ENCODE results near the gene HADH. TPM values are rescaled to one million over a fixed set of nuclear protein-coding genes. Genes with fewer than 3 reads are reported as not detected.

The HADH gene
- polyA plus RNA-seq, 1 of the 3 experiments (the other 2 are of a cell fraction): 19.4 TPM

DNA sequence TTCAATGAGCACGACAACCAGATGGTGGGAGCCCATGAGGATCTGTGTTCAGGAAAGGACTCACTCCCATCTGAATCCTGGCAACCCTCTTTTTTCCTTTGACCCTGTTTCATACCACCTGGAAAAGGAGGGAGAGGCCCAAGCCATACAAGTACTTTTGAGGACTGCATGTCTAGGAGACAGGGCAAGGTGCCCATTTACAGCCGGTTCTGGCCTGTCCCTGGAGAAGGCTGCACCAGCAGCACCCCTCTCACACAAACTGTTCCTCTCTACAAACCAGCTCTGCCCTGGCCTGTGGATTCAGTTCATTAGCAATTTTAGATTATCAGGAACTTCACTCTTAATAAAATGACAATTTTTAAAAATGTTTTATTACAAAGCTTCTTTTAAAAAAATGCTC, 57.5 kb downstream of the HADH start:
- CTCF ChIA-PET: interaction anchor here (2.2 to 3.7 kb wide), 3 partner anchors 13 to 28 kb away, joined by 6 to 15 read pairs (median 14); no protein-coding TSS in a partner anchor
- 61% methylated on average over 2 of the region's 2 CpGs for WGBS (ENCODE audit: low lambda C conversion rate)
- no peak overlapping the region for H3K9ac ChIP-seq
- no peak overlapping the region for H3K4me2 ChIP-seq
- no peak overlapping the region for H3K27ac ChIP-seq (ENCODE audit: low read depth in 2 of 2, low read length in 1 of 2)
- no peaks in the 10 kb centered on the region for H4K20me1 ChIP-seq (ENCODE audit: insufficient read depth)
- peaks cover 0 to 6% of the 10 kb centered on the region in 2 experiments; a peak in 1 of 4 replicates for H3K4me1 ChIP-seq (ENCODE audit: control insufficient read depth in 1 of 2, insufficient read depth in 2 of 2, low read depth in 1 of 2, low read length in 1 of 2)
- POLR2A ChIA-PET: no interaction called here
- no peak overlapping the region for H3K4me3 ChIP-seq (ENCODE audit: low read depth in 2 of 2, low read length in 1 of 2)
- DNase-seq: no peak
- no peaks in the 10 kb centered on the region for H3K79me2 ChIP-seq (ENCODE audit: insufficient read depth)
- no peaks in the 10 kb centered on the region for H3F3A ChIP-seq (replicated peaks; ENCODE audit: insufficient read depth)
- H3K27me3 ChIP-seq (ENCODE audit: insufficient read depth): peaks cover 7% of the 10 kb centered on the region; the same call in 1 of the 2 replicates
- H2AFZ ChIP-seq (ENCODE audit: low read depth): no peak overlapping the region
- no peaks in the 10 kb centered on the region for H3K9me3 ChIP-seq
- no peaks in the 10 kb centered on the region for H3K9me2 ChIP-seq
- H3K36me3 ChIP-seq (replicated peaks in 1 of 2; ENCODE audit: control insufficient read depth in 1 of 2, insufficient read depth in 2 of 2, low read length in 1 of 2): no peaks in the 10 kb centered on the region
- TF ChIP-seq RCOR1 (IDR thresholded peaks at IDR 0.05; ENCODE audit: low read length): no peak
- no peak for TF ChIP-seq MXI1 (IDR thresholded peaks at IDR 0.05; ENCODE audit: low read depth, low read length)

DNA sequence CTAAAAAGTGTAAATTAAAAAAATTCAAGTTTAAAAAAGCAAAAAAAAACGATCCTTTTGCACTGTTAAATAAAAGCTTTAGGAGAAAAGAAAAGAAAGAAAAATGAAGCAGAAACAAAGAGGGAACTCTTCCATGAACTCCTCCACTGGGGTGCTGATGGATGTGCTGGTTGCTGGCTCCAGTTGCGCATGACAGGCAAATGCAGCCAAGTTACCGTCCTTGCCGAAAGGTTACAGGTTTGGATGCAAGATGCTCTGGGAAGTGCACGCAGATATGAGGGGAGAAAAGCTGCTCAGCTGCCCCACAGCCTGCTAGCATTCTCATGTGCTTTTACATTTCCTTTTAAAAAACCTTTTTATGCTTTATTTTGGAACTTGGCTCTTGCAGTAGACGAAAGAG, 58.5 kb downstream of the HADH start:
- ChIA-PET CTCF (interaction anchor here (2.2 to 3.7 kb wide), 2 partner anchors 18 to 29 kb away, joined by 6 to 14 read pairs; no protein-coding TSS in a partner anchor), POLR2A (no interaction called here)
- TF ChIP-seq, protein P1, sequence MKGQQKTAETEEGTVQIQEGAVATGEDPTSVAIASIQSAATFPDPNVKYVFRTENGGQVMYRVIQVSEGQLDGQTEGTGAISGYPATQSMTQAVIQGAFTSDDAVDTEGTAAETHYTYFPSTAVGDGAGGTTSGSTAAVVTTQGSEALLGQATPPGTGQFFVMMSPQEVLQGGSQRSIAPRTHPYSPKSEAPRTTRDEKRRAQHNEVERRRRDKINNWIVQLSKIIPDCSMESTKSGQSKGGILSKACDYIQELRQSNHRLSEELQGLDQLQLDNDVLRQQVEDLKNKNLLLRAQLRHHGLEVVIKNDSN (IDR thresholded peaks at IDR 0.05; ENCODE audit: borderline replicate concordance, low read depth): no peak
- TF ChIP-seq TAF1 (IDR thresholded peaks at IDR 0.05; ENCODE audit: borderline replicate concordance, low read depth, low read length) (no peak), FOSL2 (IDR thresholded peaks at IDR 0.05; ENCODE audit: borderline replicate concordance, low read depth) (no peak), RAD21 (IDR thresholded peaks at IDR 0.05; ENCODE audit: low read length) (no peak), EP300 (IDR thresholded peaks at IDR 0.05; ENCODE audit: borderline replicate concordance in 1 of 2, low read depth in 1 of 2, low read length in 1 of 2) (no peak), YY1 (IDR thresholded peaks at IDR 0.05; ENCODE audit: low read depth) (no peak), NRF1 (IDR thresholded peaks at IDR 0.05; ENCODE audit: low read depth, low read length) (no peak), FOXJ3 (CRISPR knock-in tag; IDR thresholded peaks at IDR 0.05) (no peak)
- TF ChIP-seq, protein P2, sequence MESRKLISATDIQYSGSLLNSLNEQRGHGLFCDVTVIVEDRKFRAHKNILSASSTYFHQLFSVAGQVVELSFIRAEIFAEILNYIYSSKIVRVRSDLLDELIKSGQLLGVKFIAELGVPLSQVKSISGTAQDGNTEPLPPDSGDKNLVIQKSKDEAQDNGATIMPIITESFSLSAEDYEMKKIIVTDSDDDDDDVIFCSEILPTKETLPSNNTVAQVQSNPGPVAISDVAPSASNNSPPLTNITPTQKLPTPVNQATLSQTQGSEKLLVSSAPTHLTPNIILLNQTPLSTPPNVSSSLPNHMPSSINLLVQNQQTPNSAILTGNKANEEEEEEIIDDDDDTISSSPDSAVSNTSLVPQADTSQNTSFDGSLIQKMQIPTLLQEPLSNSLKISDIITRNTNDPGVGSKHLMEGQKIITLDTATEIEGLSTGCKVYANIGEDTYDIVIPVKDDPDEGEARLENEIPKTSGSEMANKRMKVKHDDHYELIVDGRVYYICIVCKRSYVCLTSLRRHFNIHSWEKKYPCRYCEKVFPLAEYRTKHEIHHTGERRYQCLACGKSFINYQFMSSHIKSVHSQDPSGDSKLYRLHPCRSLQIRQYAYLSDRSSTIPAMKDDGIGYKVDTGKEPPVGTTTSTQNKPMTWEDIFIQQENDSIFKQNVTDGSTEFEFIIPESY (IDR thresholded peaks at IDR 0.05; ENCODE audit: borderline replicate concordance, low read depth): no peak
- TF ChIP-seq, protein P3, sequence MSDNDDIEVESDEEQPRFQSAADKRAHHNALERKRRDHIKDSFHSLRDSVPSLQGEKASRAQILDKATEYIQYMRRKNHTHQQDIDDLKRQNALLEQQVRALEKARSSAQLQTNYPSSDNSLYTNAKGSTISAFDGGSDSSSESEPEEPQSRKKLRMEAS (IDR thresholded peaks at IDR 0.05; ENCODE audit: low read depth): no peak
- TF ChIP-seq, protein P4, sequence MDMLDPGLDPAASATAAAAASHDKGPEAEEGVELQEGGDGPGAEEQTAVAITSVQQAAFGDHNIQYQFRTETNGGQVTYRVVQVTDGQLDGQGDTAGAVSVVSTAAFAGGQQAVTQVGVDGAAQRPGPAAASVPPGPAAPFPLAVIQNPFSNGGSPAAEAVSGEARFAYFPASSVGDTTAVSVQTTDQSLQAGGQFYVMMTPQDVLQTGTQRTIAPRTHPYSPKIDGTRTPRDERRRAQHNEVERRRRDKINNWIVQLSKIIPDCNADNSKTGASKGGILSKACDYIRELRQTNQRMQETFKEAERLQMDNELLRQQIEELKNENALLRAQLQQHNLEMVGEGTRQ (IDR thresholded peaks at IDR 0.05; ENCODE audit: borderline replicate concordance, low read depth, low read length): no peak
- TF ChIP-seq, protein P5, sequence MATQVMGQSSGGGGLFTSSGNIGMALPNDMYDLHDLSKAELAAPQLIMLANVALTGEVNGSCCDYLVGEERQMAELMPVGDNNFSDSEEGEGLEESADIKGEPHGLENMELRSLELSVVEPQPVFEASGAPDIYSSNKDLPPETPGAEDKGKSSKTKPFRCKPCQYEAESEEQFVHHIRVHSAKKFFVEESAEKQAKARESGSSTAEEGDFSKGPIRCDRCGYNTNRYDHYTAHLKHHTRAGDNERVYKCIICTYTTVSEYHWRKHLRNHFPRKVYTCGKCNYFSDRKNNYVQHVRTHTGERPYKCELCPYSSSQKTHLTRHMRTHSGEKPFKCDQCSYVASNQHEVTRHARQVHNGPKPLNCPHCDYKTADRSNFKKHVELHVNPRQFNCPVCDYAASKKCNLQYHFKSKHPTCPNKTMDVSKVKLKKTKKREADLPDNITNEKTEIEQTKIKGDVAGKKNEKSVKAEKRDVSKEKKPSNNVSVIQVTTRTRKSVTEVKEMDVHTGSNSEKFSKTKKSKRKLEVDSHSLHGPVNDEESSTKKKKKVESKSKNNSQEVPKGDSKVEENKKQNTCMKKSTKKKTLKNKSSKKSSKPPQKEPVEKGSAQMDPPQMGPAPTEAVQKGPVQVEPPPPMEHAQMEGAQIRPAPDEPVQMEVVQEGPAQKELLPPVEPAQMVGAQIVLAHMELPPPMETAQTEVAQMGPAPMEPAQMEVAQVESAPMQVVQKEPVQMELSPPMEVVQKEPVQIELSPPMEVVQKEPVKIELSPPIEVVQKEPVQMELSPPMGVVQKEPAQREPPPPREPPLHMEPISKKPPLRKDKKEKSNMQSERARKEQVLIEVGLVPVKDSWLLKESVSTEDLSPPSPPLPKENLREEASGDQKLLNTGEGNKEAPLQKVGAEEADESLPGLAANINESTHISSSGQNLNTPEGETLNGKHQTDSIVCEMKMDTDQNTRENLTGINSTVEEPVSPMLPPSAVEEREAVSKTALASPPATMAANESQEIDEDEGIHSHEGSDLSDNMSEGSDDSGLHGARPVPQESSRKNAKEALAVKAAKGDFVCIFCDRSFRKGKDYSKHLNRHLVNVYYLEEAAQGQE (IDR thresholded peaks at IDR 0.05; ENCODE audit: low read depth, low read length): no peak
- Histone ChIP-seq H3K9me3 (no peaks in the 10 kb centered on the region), H3K9me2 (no peaks in the 10 kb centered on the region), H3K36me3 (replicated peaks in 1 of 2; ENCODE audit: control insufficient read depth in 1 of 2, insufficient read depth in 2 of 2, low read length in 1 of 2) (no peaks in the 10 kb centered on the region), H2AFZ (ENCODE audit: low read depth) (no peak overlapping the region), H3K4me2 (no peak overlapping the region), H3K4me3 (ENCODE audit: low read depth in 2 of 2, low read length in 1 of 2) (no peak overlapping the region), H3K27ac (ENCODE audit: low read depth in 2 of 2, low read length in 1 of 2) (no peak overlapping the region), H3K4me1 (ENCODE audit: control insufficient read depth in 1 of 2, insufficient read depth in 2 of 2, low read depth in 1 of 2, low read length in 1 of 2) (peaks cover 0 to 5% of the 10 kb centered on the region in 2 experiments; a peak in 1 of 4 replicates), H3F3A (replicated peaks; ENCODE audit: insufficient read depth) (no peaks in the 10 kb centered on the region), H4K20me1 (ENCODE audit: insufficient read depth) (no peaks in the 10 kb centered on the region), H3K79me2 (ENCODE audit: insufficient read depth) (no peaks in the 10 kb centered on the region), H3K9ac (no peak overlapping the region), H3K27me3 (ENCODE audit: insufficient read depth) (peaks cover 16% of the 10 kb centered on the region; the same call in 1 of the 2 replicates)
- DNase-seq: no peak
- 50% methylated on average over 6 of the region's 6 CpGs for WGBS (ENCODE audit: low lambda C conversion rate)

Measured in SK-N-SH (cell line).